HG03045 (cell line): Measurements from ENCODE around the gene EFCAB6.

Experiments used
- ATAC-seq: cut with Tn5 transposase; IDR thresholded peaks from one replicate; pipeline ENCODE4 v1.9.1; 2021; ENCODE audit warnings: mild to moderate bottlenecking, moderate library complexity; ENCODE audit not compliant: unreplicated experiment

EFCAB6 gene

GRCh38 chr22:43831561-43832392 lies 19.7 kb upstream of the EFCAB6 start:
- no peak for ATAC-seq

- ATAC-seq: no peak
Observed at GRCh38 chr22:43830931-43831560, 18.9 kb upstream of the EFCAB6 start.

GRCh38 chr22:43829904-43830851 lies 18.1 kb upstream of the EFCAB6 start:
- no peak for ATAC-seq

GRCh38 chr22:43828998-43829782 lies 17.1 kb upstream of the EFCAB6 start:
- ATAC-seq: no peak

GRCh38 chr22:43828725-43828997 lies 16.6 kb upstream of the EFCAB6 start:
- ATAC-seq: no peak

GRCh38 chr22:43827926-43828724 lies 16.0 kb upstream of the EFCAB6 start:
- no peak for ATAC-seq

- ATAC-seq: no peak
Observed at GRCh38 chr22:43827003-43827735, 15.1 kb upstream of the EFCAB6 start.

GRCh38 chr22:43826142-43827002 lies 14.3 kb upstream of the EFCAB6 start:
- ATAC-seq: no peak

- ATAC-seq: no peak
Observed at GRCh38 chr22:43825651-43826050, 13.5 kb upstream of the EFCAB6 start.

GRCh38 chr22:43824724-43825420 lies 12.8 kb upstream of the EFCAB6 start:
- no peak for ATAC-seq

GRCh38 chr22:43823911-43824665 lies 12.0 kb upstream of the EFCAB6 start:
- ATAC-seq: no peak

- no peak for ATAC-seq
Observed at GRCh38 chr22:43823353-43823908, 11.3 kb upstream of the EFCAB6 start.

GRCh38 chr22:43821606-43822425 lies 9.7 kb upstream of the EFCAB6 start:
- ATAC-seq: no peak

- ATAC-seq: no peak
Observed at GRCh38 chr22:43820651-43821305, 8.7 kb upstream of the EFCAB6 start.

GRCh38 chr22:43819931-43820640 lies 8.0 kb upstream of the EFCAB6 start:
- ATAC-seq: no peak
